ENCODE results near the gene DDX3X. TPM values are rescaled to one million over a fixed set of nuclear protein-coding genes. Genes with fewer than 3 reads are reported as not detected.

Gene DDX3X
- total and polyA plus RNA-seq, 12 donors: 59.4 to 391 (median 202) TPM

DNA sequence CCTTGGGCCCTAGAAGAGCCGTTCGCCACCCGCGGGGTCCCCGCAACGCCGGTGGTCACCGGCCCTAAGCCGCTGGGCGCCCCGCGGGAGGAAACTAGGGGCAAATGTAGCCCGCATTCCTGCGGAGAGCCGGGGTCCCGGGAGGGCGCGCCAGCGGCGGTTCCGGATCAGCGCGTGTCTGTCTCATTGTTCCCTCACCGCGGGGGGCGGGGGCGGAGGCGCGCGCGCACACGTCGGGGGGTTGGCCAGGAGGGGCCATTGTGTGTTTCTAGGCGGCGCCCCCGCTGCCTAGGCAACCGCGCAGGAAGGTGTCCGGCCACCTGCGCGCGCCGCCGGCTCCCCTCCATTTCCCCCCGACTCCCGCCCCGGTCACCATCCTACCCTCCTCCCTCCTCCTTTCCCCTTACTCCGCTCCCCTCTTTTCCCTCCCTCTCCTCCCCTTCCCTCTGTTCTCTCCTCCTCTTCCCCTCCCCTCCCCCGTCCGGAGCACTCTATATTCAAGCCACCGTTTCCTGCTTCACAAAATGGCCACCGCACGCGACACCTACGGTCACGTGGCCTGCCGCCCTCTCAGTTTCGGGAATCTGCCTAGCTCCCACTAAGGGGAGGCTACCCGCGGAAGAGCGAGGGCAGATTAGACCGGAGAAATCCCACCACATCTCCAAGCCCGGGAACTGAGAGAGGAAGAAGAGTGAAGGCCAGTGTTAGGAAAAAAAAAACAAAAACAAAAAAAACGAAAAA, 789 bp upstream of the DDX3X start:
- peak overlapping the region in 3 of 4 donors; percentile 84 to 95 (median 86) for H3K4me3 ChIP-seq
- WGBS, 4 donors: 0 to 1% (median 0%) methylated on average over 16 to 58 of the region's 64 CpGs
- no peaks in the 10 kb centered on the region for H3K36me3 ChIP-seq (replicated peaks in 1 of 2)
- H3K9me3 ChIP-seq (replicated peaks in 1 of 3): no peaks in the 10 kb centered on the region
- H3K4me1 ChIP-seq (replicated peaks in 1 of 2): peaks cover 18 to 36% of the 10 kb centered on the region in 2 donors
- intact Hi-C loops (cut with DNase I): loop anchor here in 1 of 2 donors (10.0 kb wide), 1 partner anchor 112 kb away; the partner anchor contains the start of gene NYX
- H3K27me3 ChIP-seq: no peaks in the 10 kb centered on the region
- DNase-seq: peak; percentile 87 to 94 (median 93)
- peak overlapping the region; percentile 98 to 100 (median 99) for H3K27ac ChIP-seq
- TF ChIP-seq, protein P1, sequence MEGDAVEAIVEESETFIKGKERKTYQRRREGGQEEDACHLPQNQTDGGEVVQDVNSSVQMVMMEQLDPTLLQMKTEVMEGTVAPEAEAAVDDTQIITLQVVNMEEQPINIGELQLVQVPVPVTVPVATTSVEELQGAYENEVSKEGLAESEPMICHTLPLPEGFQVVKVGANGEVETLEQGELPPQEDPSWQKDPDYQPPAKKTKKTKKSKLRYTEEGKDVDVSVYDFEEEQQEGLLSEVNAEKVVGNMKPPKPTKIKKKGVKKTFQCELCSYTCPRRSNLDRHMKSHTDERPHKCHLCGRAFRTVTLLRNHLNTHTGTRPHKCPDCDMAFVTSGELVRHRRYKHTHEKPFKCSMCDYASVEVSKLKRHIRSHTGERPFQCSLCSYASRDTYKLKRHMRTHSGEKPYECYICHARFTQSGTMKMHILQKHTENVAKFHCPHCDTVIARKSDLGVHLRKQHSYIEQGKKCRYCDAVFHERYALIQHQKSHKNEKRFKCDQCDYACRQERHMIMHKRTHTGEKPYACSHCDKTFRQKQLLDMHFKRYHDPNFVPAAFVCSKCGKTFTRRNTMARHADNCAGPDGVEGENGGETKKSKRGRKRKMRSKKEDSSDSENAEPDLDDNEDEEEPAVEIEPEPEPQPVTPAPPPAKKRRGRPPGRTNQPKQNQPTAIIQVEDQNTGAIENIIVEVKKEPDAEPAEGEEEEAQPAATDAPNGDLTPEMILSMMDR (IDR thresholded peaks at IDR 0.05): no peak
- peak; percentile 29 to 57 for TF ChIP-seq POLR2A (IDR thresholded peaks at IDR 0.05)

DNA sequence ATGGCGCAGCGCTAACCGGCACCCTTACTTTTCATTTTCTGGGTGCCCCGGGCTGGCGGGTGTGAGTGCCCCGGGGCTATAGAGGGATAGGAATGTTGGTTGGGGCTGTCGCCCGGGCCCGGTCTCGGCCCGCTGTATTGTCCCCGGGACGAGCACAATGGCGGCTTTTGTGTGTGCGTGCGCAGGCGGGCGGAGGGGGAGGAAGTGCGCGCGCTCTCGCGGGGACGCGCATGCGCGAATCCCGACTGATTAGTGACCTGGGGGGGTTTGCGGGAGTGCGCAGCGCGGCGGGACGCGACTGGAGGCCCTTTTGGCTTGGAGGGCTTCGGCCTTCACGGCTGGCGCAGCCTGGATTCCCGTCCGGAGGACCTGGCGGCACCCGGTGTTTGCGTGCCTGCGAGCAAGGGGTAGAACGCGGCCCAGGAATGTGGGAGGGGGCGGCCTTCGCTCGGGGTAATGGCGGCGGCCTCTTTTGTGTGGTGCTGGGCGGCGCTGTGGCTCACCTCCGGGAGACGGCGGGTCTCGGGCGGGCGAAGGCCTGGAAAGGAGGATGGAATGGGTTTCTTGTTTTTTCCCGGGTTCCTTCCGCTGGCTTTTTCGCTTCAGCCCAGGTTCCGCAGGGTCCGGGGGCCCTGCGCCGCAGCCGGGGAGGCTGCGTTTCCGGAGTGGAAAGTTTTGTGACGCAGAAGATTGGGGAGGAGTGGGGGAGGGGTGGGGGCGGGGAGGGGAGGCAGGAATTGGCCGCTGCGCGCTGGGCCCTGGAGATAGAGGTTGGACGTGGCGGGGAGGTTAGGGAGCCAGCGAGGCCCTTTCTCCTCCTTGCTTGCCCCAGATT, 618 bp downstream of the DDX3X start:
- WGBS, 4 donors: 0% methylated on average over 27 to 77 of the region's 77 CpGs; no CpG with 5 or more reads in 1 of the 4 donors
- Histone ChIP-seq H3K9me3 (replicated peaks in 1 of 3) (no peaks in the 10 kb centered on the region), H3K27ac (peak overlapping the region; percentile 98 to 100 (median 99)), H3K4me3 (peak overlapping the region; percentile 15 to 95 (median 85)), H3K4me1 (replicated peaks in 1 of 2) (peaks cover 32 to 50% of the 10 kb centered on the region in 2 donors), H3K36me3 (replicated peaks in 1 of 2) (peaks cover 0 to 9% of the 10 kb centered on the region in 2 donors), H3K27me3 (no peaks in the 10 kb centered on the region)
- DNase-seq: peak; percentile 84 to 94 (median 92)
- TF ChIP-seq, protein P1 (IDR thresholded peaks at IDR 0.05): no peak
- peak in 1 of 2 donors; percentile 50 for TF ChIP-seq POLR2A (IDR thresholded peaks at IDR 0.05)
- intact Hi-C loops (cut with DNase I): loop anchor here in 1 of 2 donors (10.0 kb wide), 1 partner anchor 110 kb away; the partner anchor contains the start of gene NYX

DNA sequence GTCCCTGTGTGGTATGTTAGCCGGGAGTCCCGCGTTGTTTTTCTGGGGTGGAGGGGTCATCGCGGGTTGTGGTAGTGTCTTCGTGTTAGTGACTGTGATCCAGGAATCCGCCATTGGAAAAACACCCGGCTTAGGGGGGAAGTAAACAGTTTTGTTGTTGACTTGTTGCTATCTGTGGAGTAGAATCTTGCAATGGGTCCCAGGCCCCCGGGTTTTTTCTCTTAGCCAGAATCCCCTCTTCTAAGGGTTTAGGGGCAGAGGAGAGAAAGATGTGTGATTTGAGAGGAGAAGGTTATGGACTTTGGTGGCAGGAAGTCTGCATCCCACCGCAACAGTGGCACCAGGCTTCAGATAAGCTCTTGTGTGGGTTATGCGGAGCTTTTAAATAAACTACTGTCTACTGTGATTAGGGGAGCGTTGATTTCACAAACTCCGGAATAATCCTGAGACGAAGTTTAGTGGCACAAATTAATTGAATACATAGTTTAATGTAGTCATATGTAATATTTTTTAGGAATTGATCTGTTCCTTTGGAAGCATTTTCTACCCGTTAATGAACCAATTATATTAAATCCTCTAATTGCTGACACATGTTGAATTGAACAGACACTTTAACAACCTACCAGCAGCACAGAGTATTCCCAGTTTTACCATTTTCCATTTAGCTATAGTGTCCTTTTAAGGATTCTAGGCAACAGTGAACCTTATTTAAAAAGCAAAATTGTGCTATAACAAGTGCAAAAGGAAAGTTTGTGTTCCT, 1.4 kb downstream of the DDX3X start:
- WGBS, 4 donors: 0 to 3% (median 1%) methylated on average over 6 to 15 of the region's 15 CpGs
- no peaks in the 10 kb centered on the region for H3K27me3 ChIP-seq
- peak in 1 of 7 donors; percentile 32 for DNase-seq
- TF ChIP-seq, protein P1 (IDR thresholded peaks at IDR 0.05): no peak
- no peak for TF ChIP-seq POLR2A (IDR thresholded peaks at IDR 0.05)
- H3K36me3 ChIP-seq (replicated peaks in 1 of 2): peaks cover 0 to 17% of the 10 kb centered on the region in 2 donors
- peak overlapping the region in 3 of 4 donors; percentile 4 to 95 (median 84) for H3K4me3 ChIP-seq
- H3K9me3 ChIP-seq (replicated peaks in 1 of 3): no peaks in the 10 kb centered on the region
- H3K4me1 ChIP-seq (replicated peaks in 1 of 2): peaks cover 35 to 56% of the 10 kb centered on the region in 2 donors
- intact Hi-C loops (cut with DNase I): loop anchor here in 1 of 2 donors (10.0 kb wide), 1 partner anchor 109 kb away; the partner anchor contains the start of gene NYX
- peak overlapping the region; percentile 69 to 100 (median 99) for H3K27ac ChIP-seq
